Natural killer cell (primary cell): ENCODE data around the gene ACOX3. TPM values are rescaled to one million over a fixed set of nuclear protein-coding genes. Genes with fewer than 3 reads are reported as not detected.

Source experiments
- ATAC-seq, 3 donors: fragments of 150-1000 bp in 2 of 3; fragments of 200-7000 bp in 1 of 3; cut with Tn5 transposase; 1 replicate in 1 of 3; 2 replicates in 2 of 3; pipeline ENCODE4 v1.10.0; 2021; ENCODE audit warnings: mild to moderate bottlenecking in 2 of 3, moderate library complexity in 2 of 3
- DNase-seq, 2 donors: peaks; one replicate each; pipeline versions ENCODE4 v3.0.0 to v3.0.0-alpha.2; 2013 to 2021; ENCODE audit warnings: mixed read lengths in 1 of 2
- H3K27ac ChIP-seq: one replicate; pipeline ENCODE4 v1.5.1; 2013; ENCODE audit warnings: mild to moderate bottlenecking, low read length
- H3K27me3 ChIP-seq: one replicate; pipeline ENCODE4 v1.6.1; 2013; ENCODE audit warnings: low read length; ENCODE audit not compliant: control insufficient read depth, insufficient read depth
- H3K36me3 ChIP-seq: one replicate; pipeline ENCODE4 v1.6.1; 2013; ENCODE audit warnings: low read length; ENCODE audit not compliant: control insufficient read depth, insufficient read depth
- H3K4me1 ChIP-seq: one replicate; pipeline ENCODE4 v1.6.1; 2013; ENCODE audit warnings: low read length; ENCODE audit not compliant: control insufficient read depth, insufficient read depth
- H3K4me3 ChIP-seq: one replicate; pipeline ENCODE4 v1.5.1; 2013; ENCODE audit warnings: low read length
- H3K9me3 ChIP-seq: one replicate; pipeline ENCODE4 v1.6.1; 2013; ENCODE audit warnings: low read length; ENCODE audit not compliant: control insufficient read depth, insufficient read depth
- H3K27ac Mint-ChIP-seq, 2 donors: one replicate each; pipeline ENCODE4 v1.8.0; 2022; ENCODE audit warnings: mild to moderate bottlenecking in 2 of 2, mixed read lengths in 2 of 2, moderate library complexity in 1 of 2
- H3K27me3 Mint-ChIP-seq, 2 donors: one replicate each; pipeline ENCODE4 v1.8.0; 2022; ENCODE audit warnings: low read depth in 2 of 2, mixed read lengths in 2 of 2
- H3K36me3 Mint-ChIP-seq: one replicate; pipeline ENCODE4 v1.8.0; 2022; ENCODE audit warnings: mixed read lengths
- H3K4me1 Mint-ChIP-seq, 2 donors: one replicate each; pipeline ENCODE4 v1.8.0; 2022; ENCODE audit warnings: mixed read lengths in 2 of 2
- H3K4me3 Mint-ChIP-seq: one replicate; pipeline ENCODE4 v1.8.0; 2022; ENCODE audit warnings: mild to moderate bottlenecking, moderate library complexity, mixed read lengths
- H3K9me3 Mint-ChIP-seq, 2 donors: one replicate each; pipeline ENCODE4 v1.8.0; 2022; ENCODE audit warnings: mixed read lengths in 2 of 2
- CTCF ChIP-seq: fragments of 200-600 bp; IDR thresholded peaks from one replicate; pipeline ENCODE4 v1.8.0; 2022; ENCODE audit warnings: antibody characterized with exemption
- WGBS: methylation state at CpG from one replicate; pipeline ENCODE4 v1.1.7; 2013; ENCODE audit warnings: missing lambda C conversion rate; ENCODE audit not compliant: insufficient coverage; 5-methylcytosine and 5-hydroxymethylcytosine counted together
- intact Hi-C: fragments of 100-400 bp; cut with micrococcal nuclease; formaldehyde crosslinking; loops from one replicate; pipeline ENCODE4 v1.14.2; 2022
- total RNA-seq, 4 donors: library from RNA; stranded (reverse); fragments of 120-200 nt in 1 of 4; gene quantifications; one replicate each; pipeline versions ENCODE4 v1.2.3 to v1.2.4, GENCODE V29; 2013 to 2022

The ACOX3 gene
- total RNA-seq, 3 donors from 2014 or later (not counting 1 experiment from before 2014, with no cell fraction given): 12.4 to 18.3 (median 15.4) TPM

GRCh38 chr4:8345053-8345945 is 95.2 kb downstream of the ACOX3 start:
- Mint-ChIP-seq H3K27me3 (peaks cover 3 to 7% of the 10 kb centered on the region in 2 donors), H3K4me3 (no peak overlapping the region), H3K4me1 (no peaks in the 10 kb centered on the region), H3K27ac (no peak overlapping the region), H3K9me3 (no peaks in the 10 kb centered on the region), H3K36me3 (no peaks in the 10 kb centered on the region)
- no peak for TF ChIP-seq CTCF
- H3K4me3 ChIP-seq: no peak overlapping the region
- WGBS: 94% methylated on average over 34 of the region's 34 CpGs
- H3K36me3 ChIP-seq: no peaks in the 10 kb centered on the region
- DNase-seq (no peak), ATAC-seq (no peak)
- no peaks in the 10 kb centered on the region for H3K4me1 ChIP-seq
- no peaks in the 10 kb centered on the region for H3K9me3 ChIP-seq
- H3K27ac ChIP-seq: no peak overlapping the region
- H3K27me3 ChIP-seq: peaks cover under 1% of the 10 kb centered on the region
- intact Hi-C loops: no loop called here

GRCh38 chr4:8344377-8344776 is 96.1 kb downstream of the ACOX3 start:
- H3K9me3 Mint-ChIP-seq: no peaks in the 10 kb centered on the region
- ATAC-seq: no peak
- Histone ChIP-seq H3K9me3 (no peaks in the 10 kb centered on the region), H3K4me3 (no peak overlapping the region), H3K36me3 (no peaks in the 10 kb centered on the region), H3K4me1 (no peaks in the 10 kb centered on the region), H3K27ac (no peak overlapping the region), H3K27me3 (no peaks in the 10 kb centered on the region)
- H3K27me3 Mint-ChIP-seq: peaks cover 3 to 7% of the 10 kb centered on the region in 2 donors
- 82% methylated on average over 14 of the region's 14 CpGs for WGBS
- intact Hi-C loops: no loop called here
- DNase-seq: no peak
- no peak for TF ChIP-seq CTCF
- no peaks in the 10 kb centered on the region for H3K4me1 Mint-ChIP-seq
- H3K4me3 Mint-ChIP-seq: no peak overlapping the region
- H3K27ac Mint-ChIP-seq: no peak overlapping the region
- H3K36me3 Mint-ChIP-seq: no peaks in the 10 kb centered on the region

GRCh38 chr4:8343967-8344331 is 96.6 kb downstream of the ACOX3 start:
- Mint-ChIP-seq H3K4me1 (no peaks in the 10 kb centered on the region), H3K9me3 (no peaks in the 10 kb centered on the region), H3K4me3 (no peak overlapping the region), H3K36me3 (no peaks in the 10 kb centered on the region), H3K27me3 (peaks cover 3 to 11% of the 10 kb centered on the region in 2 donors), H3K27ac (no peak overlapping the region)
- DNase-seq (no peak), ATAC-seq (no peak)
- no peaks in the 10 kb centered on the region for H3K36me3 ChIP-seq
- no peak overlapping the region for H3K27ac ChIP-seq
- no peak for TF ChIP-seq CTCF
- no peak overlapping the region for H3K4me3 ChIP-seq
- intact Hi-C loops: no loop called here
- no peaks in the 10 kb centered on the region for H3K9me3 ChIP-seq
- 92% methylated on average over 11 of the region's 11 CpGs for WGBS
- H3K4me1 ChIP-seq: no peaks in the 10 kb centered on the region
- no peaks in the 10 kb centered on the region for H3K27me3 ChIP-seq
